VCaP (cell line): ENCODE measurements around the gene SNF8.
A peak's percentile ranks its signal among the peaks of the same experiment; 100 is the strongest.

Experiments
- H3K27ac ChIP-seq: fragments of 450-650 bp; 2 replicates; pipeline ENCODE4 v1.5.1; 2017
- CTCF ChIP-seq: fragments of 450-650 bp; conservative IDR thresholded peaks from 2 replicates; pipeline ENCODE4 v1.5.1; 2017; ENCODE audit warnings: mild to moderate bottlenecking, moderate library complexity

The SNF8 gene

GRCh38 chr17:48894886-48895285 is 49.8 kb downstream of the SNF8 start:
- H3K27ac ChIP-seq = peak overlapping the region; percentile 89; the same call in 1 of the 2 replicates

DNA sequence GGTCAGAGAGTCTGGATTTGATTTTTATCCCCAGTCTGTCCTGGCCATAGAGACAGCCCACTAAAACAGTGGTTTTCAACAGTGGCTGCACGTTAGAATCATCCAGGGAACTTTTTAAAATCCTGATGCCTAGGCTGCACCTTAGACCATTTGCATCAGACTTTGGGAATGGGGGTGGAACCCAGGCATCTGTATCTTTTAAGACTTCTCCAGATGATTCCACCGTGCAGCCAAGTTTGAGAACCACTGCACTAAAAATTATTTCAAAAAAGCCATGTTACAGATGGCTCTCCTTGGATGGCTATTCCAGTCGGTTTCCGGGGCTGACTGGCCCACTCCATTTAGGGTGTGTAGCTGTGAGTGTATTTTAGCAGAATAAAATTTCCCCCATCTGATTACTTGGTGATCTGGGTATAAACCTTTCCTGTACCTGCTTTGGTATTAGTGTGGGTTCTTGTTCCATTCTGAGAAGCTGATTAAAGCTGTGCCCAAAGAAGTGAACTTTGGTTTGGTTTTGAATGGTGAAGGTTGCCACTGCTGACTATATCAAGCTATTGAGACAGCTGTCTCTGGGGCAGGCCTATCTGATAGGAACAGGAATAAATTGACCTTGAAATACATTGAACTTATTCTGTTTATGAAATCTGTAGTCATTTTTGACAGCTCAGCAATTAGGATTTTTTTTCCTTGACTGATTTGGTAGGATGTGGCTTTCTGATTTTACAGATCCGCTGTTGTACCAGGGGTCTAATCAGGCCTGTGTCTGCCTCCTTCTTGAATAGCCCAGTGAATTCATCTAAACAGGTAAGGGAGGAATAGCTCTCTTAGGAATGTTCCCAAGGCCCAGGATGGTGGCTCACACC is 50.8 kb downstream of the SNF8 start:
- peak overlapping the region; percentile 89 for H3K27ac ChIP-seq
- no peak for TF ChIP-seq CTCF

More at GRCh38 chr17:48894886-48895285, 49.8 kb downstream of the SNF8 start:
- TF ChIP-seq CTCF = no peak

DNA sequence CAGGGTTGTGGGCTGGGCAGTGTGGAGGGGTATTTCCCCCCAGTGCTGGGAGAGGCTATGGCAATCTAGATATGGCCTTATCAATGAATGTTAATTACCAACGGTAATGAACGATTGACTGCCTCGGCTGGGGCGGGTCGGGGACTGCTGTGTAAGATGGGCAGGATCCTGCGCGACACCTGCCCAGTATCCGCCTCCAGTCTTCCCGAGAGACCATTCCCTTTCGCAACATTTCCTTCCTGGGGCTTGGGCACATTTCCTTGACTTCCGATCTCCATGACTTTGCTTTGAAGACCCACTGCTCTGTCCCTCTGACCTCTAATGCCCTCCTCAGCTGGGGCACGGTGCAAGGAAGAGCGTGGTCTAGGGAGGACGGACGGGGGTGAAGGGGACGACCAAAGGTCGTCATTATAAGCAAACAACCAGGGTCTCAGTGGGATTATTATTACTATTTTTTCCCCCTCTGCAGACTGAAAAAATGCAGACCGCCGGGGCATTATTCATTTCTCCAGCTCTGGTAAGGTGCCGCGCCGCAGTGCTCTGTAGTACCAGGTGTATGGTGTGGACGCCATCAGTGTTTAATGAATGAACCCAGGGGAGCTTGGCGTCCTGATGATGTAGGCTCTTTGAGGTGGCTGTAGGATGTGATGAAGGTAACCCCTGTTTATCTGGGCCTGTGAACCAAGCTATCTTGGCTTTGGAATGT is 51.5 kb downstream of the SNF8 start:
- TF ChIP-seq CTCF = no peak
- peak overlapping the region; percentile 89 for H3K27ac ChIP-seq

- no peak for TF ChIP-seq CTCF
- no peak overlapping the region for H3K27ac ChIP-seq
These were observed 54.6 kb downstream of the SNF8 start for GRCh38 chr17:48890086-48890485.

DNA sequence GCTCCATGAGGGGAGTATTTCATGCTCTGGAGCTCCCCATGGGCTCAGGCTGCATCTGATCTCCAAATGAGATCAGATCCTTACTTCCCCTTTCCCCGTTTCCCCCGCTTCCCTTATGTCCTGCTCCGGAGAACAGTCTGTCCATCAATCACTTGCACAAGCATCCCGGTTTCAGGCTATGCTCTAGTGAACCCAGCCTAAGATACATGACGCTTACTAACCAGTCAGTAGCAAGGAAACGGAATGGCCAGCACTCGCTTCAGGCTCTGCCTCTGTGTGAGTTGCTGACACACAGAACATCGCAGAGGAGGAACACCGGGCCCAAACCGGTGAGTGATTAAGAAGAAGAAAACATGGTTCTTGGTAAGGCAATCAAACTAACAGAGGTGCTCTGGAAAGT is 61.5 kb downstream of the SNF8 start:
- TF ChIP-seq CTCF = no peak
- no peak overlapping the region for H3K27ac ChIP-seq

DNA sequence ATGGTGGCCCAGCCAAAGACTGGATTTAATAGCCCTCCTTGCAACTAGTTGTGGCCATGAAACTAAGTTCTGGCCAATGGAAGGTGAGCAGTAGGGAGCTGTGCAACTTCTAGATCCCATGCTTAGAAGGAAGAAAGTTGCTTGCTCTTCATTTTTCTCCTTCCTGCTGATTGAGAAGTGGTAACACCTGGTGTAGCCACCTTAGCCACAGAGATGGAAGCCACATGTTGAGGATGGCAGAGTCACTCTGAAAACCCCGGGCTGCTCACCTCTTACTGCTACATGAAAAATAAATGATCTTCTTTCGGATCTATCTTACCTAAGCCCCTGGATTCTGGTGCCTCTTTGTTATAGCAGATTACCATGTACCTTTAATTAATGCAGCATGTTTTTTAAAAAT is 62.4 kb downstream of the SNF8 start:
- no peak overlapping the region for H3K27ac ChIP-seq
- no peak for TF ChIP-seq CTCF
